Karpas-422 (cell line): Measurements from ENCODE around the gene HIF3A. TPM values are rescaled to one million over a fixed set of nuclear protein-coding genes. Genes with fewer than 3 reads are reported as not detected.
"Not testable (repeated sequence)": the region's sequence is repeated elsewhere in the genome, so short reads cannot be mapped to it uniquely, and the experiment has no call there.

Experiments used
- DNase-seq: peaks from one replicate; pipeline ENCODE4 v3.0.0-alpha.2; 2015
- H2AFZ ChIP-seq: fragments of 200-600 bp; sonication (generic); 2 replicates; pipeline ENCODE4 v1.6.1; 2014; ENCODE audit warnings: antibody characterized with exemption, low read length, mixed read lengths
- H3K27ac ChIP-seq: fragments of 200-600 bp; sonication (generic); 2 replicates; pipeline ENCODE4 v1.5.1; 2014; ENCODE audit warnings: mild to moderate bottlenecking, low read length, moderate library complexity
- H3K27me3 ChIP-seq: fragments of 200-600 bp; sonication (generic); 2 replicates; pipeline ENCODE4 v1.6.1; 2014; ENCODE audit warnings: low read length, mixed read lengths
- H3K36me3 ChIP-seq: fragments of 200-600 bp; sonication (generic); 2 replicates; pipeline ENCODE4 v1.6.1; 2014; ENCODE audit warnings: low read length, mixed read lengths; ENCODE audit not compliant: insufficient read depth
- H3K4me1 ChIP-seq: fragments of 200-600 bp; sonication (generic); 2 replicates; pipeline ENCODE4 v1.6.1; 2014; ENCODE audit warnings: mild to moderate bottlenecking, low read length, mixed read lengths
- H3K4me2 ChIP-seq: fragments of 200-600 bp; sonication (generic); 2 replicates; pipeline ENCODE4 v1.6.1; 2014; ENCODE audit warnings: low read length, low read depth, mild to moderate bottlenecking; ENCODE audit not compliant: poor library complexity, severe bottlenecking
- H3K4me3 ChIP-seq: fragments of 200-600 bp; sonication (generic); 2 replicates; pipeline ENCODE4 v1.5.1; 2014; ENCODE audit warnings: mild to moderate bottlenecking, antibody characterized with exemption, low read length, mixed read lengths
- H3K79me2 ChIP-seq: fragments of 200-600 bp; sonication (generic); 2 replicates; pipeline ENCODE4 v1.6.1; 2014; ENCODE audit warnings: mild to moderate bottlenecking, low read length, mixed read lengths
- H3K9ac ChIP-seq: fragments of 200-600 bp; sonication (generic); 2 replicates; pipeline ENCODE4 v1.6.0; 2014; ENCODE audit warnings: low read length
- H3K9me2 ChIP-seq: fragments of 200-600 bp; sonication (generic), shearing (Covaris generic); replicated peaks from 2 replicates; pipeline ENCODE4 v1.6.0; 2014; ENCODE audit warnings: mild to moderate bottlenecking, low read length, moderate library complexity; ENCODE audit not compliant: insufficient read depth
- H3K9me3 ChIP-seq: fragments of 300-700, 200-600 bp; sonication (generic); 2 replicates; pipeline ENCODE4 v1.6.1; 2014; ENCODE audit warnings: low read length, mixed read lengths
- H4K20me1 ChIP-seq: fragments of 200-600 bp; sonication (generic); 2 replicates; pipeline ENCODE4 v1.6.1; 2014; ENCODE audit warnings: mild to moderate bottlenecking, antibody characterized with exemption, low read length, low read depth; ENCODE audit not compliant: insufficient read depth
- total RNA-seq: library from RNA; depleted of rRNA; stranded (reverse); fragments of >200 nt; shearing (Covaris generic); gene quantifications from 2 replicates; pipeline ENCODE4 v1.2.3, GENCODE V29; 2014; ENCODE audit warnings: low replicate concordance

HIF3A gene
- total RNA-seq, 1 experiment from 2014 or later: not detected

GRCh38 chr19:46373491-46374359, 76.9 kb downstream of the HIF3A start:
- no peak overlapping the region for H3K4me2 ChIP-seq
- H3K27ac ChIP-seq: no peak overlapping the region
- no peak for DNase-seq
- no peak overlapping the region for H3K4me3 ChIP-seq
- H4K20me1 ChIP-seq: peaks cover 25% of the 10 kb centered on the region
- no peaks in the 10 kb centered on the region for H3K4me1 ChIP-seq
- H3K9me2 ChIP-seq: no peaks in the 10 kb centered on the region
- no peaks in the 10 kb centered on the region for H3K27me3 ChIP-seq
- peaks cover 62% of the 10 kb centered on the region for H3K79me2 ChIP-seq
- peaks cover 23% of the 10 kb centered on the region for H3K36me3 ChIP-seq
- no peak overlapping the region for H2AFZ ChIP-seq
- no peaks in the 10 kb centered on the region for H3K9me3 ChIP-seq
- no peak overlapping the region for H3K9ac ChIP-seq

GRCh38 chr19:46374536-46375475, 78.0 kb downstream of the HIF3A start:
- no peak for DNase-seq
- no peaks in the 10 kb centered on the region for H3K9me2 ChIP-seq
- H3K4me2 ChIP-seq: no peak overlapping the region
- no peaks in the 10 kb centered on the region for H3K27me3 ChIP-seq
- H3K27ac ChIP-seq: no peak overlapping the region
- H3K4me1 ChIP-seq: no peaks in the 10 kb centered on the region
- no peak overlapping the region for H3K4me3 ChIP-seq
- H3K79me2 ChIP-seq: peaks cover 68% of the 10 kb centered on the region
- H3K36me3 ChIP-seq: peaks cover 28% of the 10 kb centered on the region
- no peaks in the 10 kb centered on the region for H3K9me3 ChIP-seq
- no peak overlapping the region for H3K9ac ChIP-seq
- peaks cover 25% of the 10 kb centered on the region for H4K20me1 ChIP-seq
- no peak overlapping the region for H2AFZ ChIP-seq

- H3K9me2 ChIP-seq, H3K27me3 ChIP-seq: not testable (repeated sequence)
- H3K79me2 ChIP-seq: peaks cover 65% of the 10 kb centered on the region
These were observed 78.7 kb downstream of the HIF3A start for GRCh38 chr19:46375476-46376067.

GRCh38 chr19:46376241-46377153, 79.7 kb downstream of the HIF3A start:
- H3K36me3 ChIP-seq: peaks cover 30% of the 10 kb centered on the region
- no peaks in the 10 kb centered on the region for H3K9me3 ChIP-seq

More at GRCh38 chr19:46375476-46376067, 78.7 kb downstream of the HIF3A start:
- not testable (repeated sequence) for H3K27ac ChIP-seq, DNase-seq, H3K9me3 ChIP-seq, H3K9ac ChIP-seq, H3K4me1 ChIP-seq, H3K4me2 ChIP-seq, H3K4me3 ChIP-seq, H2AFZ ChIP-seq
- Histone ChIP-seq H4K20me1 (peaks cover 20% of the 10 kb centered on the region), H3K36me3 (peaks cover 24% of the 10 kb centered on the region)

GRCh38 chr19:46378268-46378667, 81.4 kb downstream of the HIF3A start:
- H4K20me1 ChIP-seq: peaks cover 7% of the 10 kb centered on the region; the same call in 1 of the 2 replicates
- H2AFZ ChIP-seq: no peak overlapping the region
- H3K27ac ChIP-seq: no peak overlapping the region
- no peaks in the 10 kb centered on the region for H3K9me2 ChIP-seq
- H3K4me3 ChIP-seq: no peak overlapping the region
- H3K9ac ChIP-seq: no peak overlapping the region
- no peaks in the 10 kb centered on the region for H3K27me3 ChIP-seq
- H3K79me2 ChIP-seq: peaks cover 48% of the 10 kb centered on the region
- no peak overlapping the region for H3K4me2 ChIP-seq
- H3K4me1 ChIP-seq: no peaks in the 10 kb centered on the region
- no peaks in the 10 kb centered on the region for H3K9me3 ChIP-seq
- DNase-seq: no peak
- H3K36me3 ChIP-seq: peaks cover 30% of the 10 kb centered on the region

More at GRCh38 chr19:46376241-46377153, 79.7 kb downstream of the HIF3A start:
- no peaks in the 10 kb centered on the region for H3K9me2 ChIP-seq
- no peak overlapping the region for H3K27ac ChIP-seq
- H3K4me3 ChIP-seq: no peak overlapping the region
- H3K9ac ChIP-seq: no peak overlapping the region
- H3K4me1 ChIP-seq: no peaks in the 10 kb centered on the region
- no peak overlapping the region for H2AFZ ChIP-seq
- DNase-seq: no peak
- H3K4me2 ChIP-seq: no peak overlapping the region
- peaks cover 65% of the 10 kb centered on the region for H3K79me2 ChIP-seq
- no peaks in the 10 kb centered on the region for H3K27me3 ChIP-seq
- H4K20me1 ChIP-seq: peaks cover 14% of the 10 kb centered on the region; the same call in 1 of the 2 replicates

- H2AFZ ChIP-seq: no peak overlapping the region
- H3K27me3 ChIP-seq: no peaks in the 10 kb centered on the region
- H3K9me2 ChIP-seq: no peaks in the 10 kb centered on the region
- no peak overlapping the region for H3K9ac ChIP-seq
- H3K4me2 ChIP-seq: no peak overlapping the region
- H3K79me2 ChIP-seq: peaks cover 42% of the 10 kb centered on the region
- no peak overlapping the region for H3K27ac ChIP-seq
- H4K20me1 ChIP-seq: no peaks in the 10 kb centered on the region
- H3K4me3 ChIP-seq: no peak overlapping the region
- peaks cover 37% of the 10 kb centered on the region for H3K36me3 ChIP-seq
- H3K4me1 ChIP-seq: no peaks in the 10 kb centered on the region
- no peak for DNase-seq
- H3K9me3 ChIP-seq: no peaks in the 10 kb centered on the region
These were observed 83.8 kb downstream of the HIF3A start for GRCh38 chr19:46380690-46381089.

GRCh38 chr19:46381346-46381745, 84.5 kb downstream of the HIF3A start:
- DNase-seq: no peak
- Histone ChIP-seq H3K4me1 (no peaks in the 10 kb centered on the region), H3K4me2 (no peak overlapping the region), H3K9ac (no peak overlapping the region), H3K9me3 (no peaks in the 10 kb centered on the region), H3K27ac (no peak overlapping the region), H3K9me2 (no peaks in the 10 kb centered on the region), H3K36me3 (peaks cover 34% of the 10 kb centered on the region; the same call in 1 of the 2 replicates), H4K20me1 (no peaks in the 10 kb centered on the region), H3K79me2 (peaks cover 42% of the 10 kb centered on the region), H2AFZ (no peak overlapping the region), H3K27me3 (no peaks in the 10 kb centered on the region), H3K4me3 (no peak overlapping the region)
